SK-N-SH (cell line): ENCODE results near the gene TFAP2D. TPM values are rescaled to one million over a fixed set of nuclear protein-coding genes. Genes with fewer than 3 reads are reported as not detected.

Source experiments
- CTCF ChIA-PET: fragments of 300-600, 350-600 bp; formaldehyde crosslinking; extraction: SDS; loops from one replicate; lab custom pipeline; 2021; lab: Yijun Ruan, JAX
- POLR2A ChIA-PET: fragments of 350-600 bp; sonication (Branson Sonifier 250); formaldehyde crosslinking; extraction: SDS; loops from one replicate; lab custom pipeline; 2020; ENCODE audit warnings: antibody characterized with exemption, inconsistent platforms; lab: Yijun Ruan, JAX
- DNase-seq: peaks from one replicate; pipeline ENCODE4 v3.0.0; 2012
- H2AFZ ChIP-seq: fragments of 200-600 bp; sonication (generic); 2 replicates; pipeline ENCODE4 v1.8.1; 2016; ENCODE audit warnings: antibody characterized with exemption, mild to moderate bottlenecking, low read depth
- H3F3A ChIP-seq: fragments of 200-600 bp; sonication (generic); replicated peaks from 2 replicates; pipeline ENCODE3; 2016; ENCODE audit warnings: antibody characterized with exemption, mild to moderate bottlenecking; ENCODE audit not compliant: insufficient read depth
- H3K27ac ChIP-seq, 2 experiments: fragments of 200-500 bp in 1 of 2; fragments of 200-600 bp in 1 of 2; sonication (Bioruptor generic) in 1 of 2; sonication (generic), shearing (Covaris generic) in 1 of 2; 2 replicates each; pipeline versions ENCODE4 v1.5.1 to v1.6.1; 2014 to 2016; ENCODE audit warnings: low read depth in 2 of 2, inconsistent platforms in 1 of 2, low read length in 1 of 2, mild to moderate bottlenecking in 1 of 2, mixed read lengths in 1 of 2
- H3K27me3 ChIP-seq: fragments of 200-600 bp; sonication (generic), shearing (Covaris generic); 2 replicates; pipeline ENCODE4 v1.6.1; 2016; ENCODE audit warnings: mixed run types; ENCODE audit not compliant: insufficient read depth
- H3K36me3 ChIP-seq, 2 experiments: fragments of 200-500 bp in 1 of 2; fragments of 200-600 bp in 1 of 2; sonication (Bioruptor generic) in 1 of 2; sonication (generic) in 1 of 2; replicated peaks in 1 of 2; 2 replicates each; pipeline versions ENCODE3 to v1.5.1; 2014 to 2016; ENCODE audit warnings: low read length in 1 of 2, mild to moderate bottlenecking in 1 of 2; ENCODE audit not compliant: insufficient read depth in 2 of 2, control insufficient read depth in 1 of 2
- H3K4me1 ChIP-seq, 2 experiments: fragments of 200-500 bp in 1 of 2; fragments of 200-600 bp in 1 of 2; sonication (Bioruptor generic) in 1 of 2; sonication (generic), shearing (Covaris generic) in 1 of 2; 2 replicates each; pipeline versions ENCODE4 v1.5.1 to v1.6.1; 2014 to 2016; ENCODE audit warnings: low read depth in 1 of 2, low read length in 1 of 2, mixed run types in 1 of 2; ENCODE audit not compliant: insufficient read depth in 2 of 2, control insufficient read depth in 1 of 2
- H3K4me2 ChIP-seq: fragments of 200-600 bp; sonication (generic), shearing (Covaris generic); 2 replicates; pipeline ENCODE4 v1.6.1; 2017; ENCODE audit warnings: mixed run types
- H3K4me3 ChIP-seq, 2 experiments: fragments of 200-500 bp in 1 of 2; fragments of 200-600 bp in 1 of 2; sonication (Bioruptor generic) in 1 of 2; sonication (generic), shearing (Covaris generic) in 1 of 2; 2 replicates each; pipeline versions ENCODE4 v1.5.1 to v1.8.1; 2014 to 2016; ENCODE audit warnings: low read depth in 2 of 2, inconsistent platforms in 1 of 2, low read length in 1 of 2, mild to moderate bottlenecking in 1 of 2, mixed read lengths in 1 of 2, moderate library complexity in 1 of 2
- H3K79me2 ChIP-seq: fragments of 200-600 bp; sonication (generic); 2 replicates; pipeline ENCODE4 v1.8.1; 2017; ENCODE audit warnings: mild to moderate bottlenecking; ENCODE audit not compliant: insufficient read depth
- H3K9ac ChIP-seq: fragments of 200-600 bp; sonication (generic); 2 replicates; pipeline ENCODE4 v1.6.1; 2017; ENCODE audit warnings: mixed run types
- H3K9me2 ChIP-seq: fragments of 200-600 bp; sonication (generic); 2 replicates; pipeline ENCODE4 v1.6.1; 2017; ENCODE audit warnings: mixed run types
- H3K9me3 ChIP-seq: fragments of 200-600 bp; sonication (generic); 2 replicates; pipeline ENCODE4 v1.6.1; 2017; ENCODE audit warnings: mixed run types, mild to moderate bottlenecking, moderate library complexity
- H4K20me1 ChIP-seq: fragments of 200-600 bp; sonication (generic); 2 replicates; pipeline ENCODE4 v1.6.1; 2017; ENCODE audit warnings: mild to moderate bottlenecking, mixed run types; ENCODE audit not compliant: insufficient read depth
- CHD2 ChIP-seq: fragments of 150-350 bp; IDR thresholded peaks from 2 replicates; pipeline ENCODE4 v1.6.1; 2018; ENCODE audit warnings: low read length; ENCODE audit not compliant: partially characterized antibody
- ELF1 ChIP-seq: IDR thresholded peaks from 2 replicates; pipeline ENCODE4 v1.4.0; 2012
- EP300 ChIP-seq, 2 experiments: IDR thresholded peaks; 2 replicates each; pipeline versions ENCODE4 v1.4.0 to v1.6.1; 2012; ENCODE audit warnings: borderline replicate concordance in 1 of 2, low read depth in 1 of 2, low read length in 1 of 2
- FOSL2 ChIP-seq: IDR thresholded peaks from 2 replicates; pipeline ENCODE4 v1.4.0; 2012; ENCODE audit warnings: low read depth, mild to moderate bottlenecking, moderate library complexity, borderline replicate concordance
- FOXJ3 ChIP-seq: sonication (generic); formaldehyde crosslinking; IDR thresholded peaks from 2 replicates; pipeline ENCODE4 v1.5.1; 2020; ENCODE audit warnings: mild to moderate bottlenecking, missing genetic modification reagents
- FOXM1 ChIP-seq: IDR thresholded peaks from 2 replicates; pipeline ENCODE4 v1.4.0; 2012; ENCODE audit warnings: low read depth, mild to moderate bottlenecking
- GABPA ChIP-seq: IDR thresholded peaks from 2 replicates; pipeline ENCODE4 v1.4.0; 2012; ENCODE audit warnings: low read depth, mild to moderate bottlenecking
- GATA2 ChIP-seq: sonication (generic); formaldehyde crosslinking; IDR thresholded peaks from 2 replicates; pipeline ENCODE4 v1.5.0; 2020; ENCODE audit warnings: mild to moderate bottlenecking, missing genetic modification reagents
- MAX ChIP-seq: IDR thresholded peaks from 2 replicates; pipeline ENCODE4 v1.4.0; 2012; ENCODE audit warnings: low read depth
- MEF2A ChIP-seq: IDR thresholded peaks from 2 replicates; pipeline ENCODE4 v1.4.0; 2012; ENCODE audit warnings: low read depth, borderline replicate concordance
- MXI1 ChIP-seq: IDR thresholded peaks from 2 replicates; pipeline ENCODE4 v1.6.1; 2012; ENCODE audit warnings: mild to moderate bottlenecking, low read depth, low read length, improper control_type of control experiment
- NRF1 ChIP-seq: IDR thresholded peaks from 2 replicates; pipeline ENCODE4 v1.6.1; 2012; ENCODE audit warnings: low read depth, mild to moderate bottlenecking, low read length
- RCOR1 ChIP-seq: fragments of 150-350 bp; IDR thresholded peaks from 2 replicates; pipeline ENCODE4 v1.6.1; 2017; ENCODE audit warnings: antibody characterized with exemption, low read length
- REST ChIP-seq: IDR thresholded peaks from 2 replicates; pipeline ENCODE4 v1.6.1; 2012; ENCODE audit warnings: mild to moderate bottlenecking, low read depth, low read length, moderate library complexity
- TCF12 ChIP-seq: IDR thresholded peaks from 2 replicates; pipeline ENCODE4 v1.4.0; 2012
- TEAD4 ChIP-seq: IDR thresholded peaks from 2 replicates; pipeline ENCODE4 v1.4.0; 2012; ENCODE audit warnings: mild to moderate bottlenecking, borderline replicate concordance; ENCODE audit not compliant: insufficient read depth
- USF1 ChIP-seq: IDR thresholded peaks from 2 replicates; pipeline ENCODE4 v1.4.0; 2012; ENCODE audit warnings: low read depth, borderline replicate concordance
- YY1 ChIP-seq: IDR thresholded peaks from 2 replicates; pipeline ENCODE4 v1.4.0; 2012; ENCODE audit warnings: low read depth, mild to moderate bottlenecking
- ZBTB33 ChIP-seq: IDR thresholded peaks from 2 replicates; pipeline ENCODE4 v1.4.0; 2012; ENCODE audit warnings: low read depth, borderline replicate concordance
- WGBS: methylation state at CpG from one replicate; pipeline ENCODE4 v1.1.6; 2017; ENCODE audit warnings: low lambda C conversion rate; 5-methylcytosine and 5-hydroxymethylcytosine counted together
- polyA plus RNA-seq, 3 experiments: library from polyadenylated mRNA; depleted of rRNA; stranded (reverse); fragments of >200 nt; gene quantifications; 2 replicates each; pipeline ENCODE4 v1.2.3, GENCODE V29; 2012
- TF ChIP-seq, protein P1 (sequence below): fragments of 150-350 bp; IDR thresholded peaks from 2 replicates; pipeline ENCODE4 v1.6.1; 2016; ENCODE audit warnings: mild to moderate bottlenecking, low read depth, low read length

Gene TFAP2D
- polyA plus RNA-seq, 1 of the 3 experiments (the other 2 are of a cell fraction), result not detected

DNA sequence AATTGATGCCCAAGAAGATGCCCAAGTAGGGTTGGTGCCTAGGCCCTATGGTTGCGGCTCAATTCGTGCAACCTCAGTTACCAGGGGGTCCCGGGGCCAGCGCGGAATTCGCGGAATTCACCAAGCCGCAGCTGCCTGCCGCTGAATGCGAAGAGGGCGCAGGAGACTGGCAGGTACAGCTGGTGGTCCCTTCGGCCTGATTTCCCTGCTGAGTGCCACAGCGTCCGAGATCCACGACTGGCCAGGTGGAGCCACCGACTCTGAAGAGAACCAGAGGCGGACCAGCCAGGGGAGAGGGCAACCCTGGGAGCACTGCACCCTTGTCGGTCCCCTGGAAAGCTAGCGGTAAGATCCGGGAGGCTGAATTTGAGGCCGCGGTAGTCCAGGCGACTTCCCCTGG, 6.8 kb upstream of the TFAP2D start:
- no peaks in the 10 kb centered on the region for H3K79me2 ChIP-seq
- H3F3A ChIP-seq, result no peaks in the 10 kb centered on the region
- H3K36me3 ChIP-seq, result no peaks in the 10 kb centered on the region
- no peaks in the 10 kb centered on the region for H3K4me1 ChIP-seq
- no peak for TF ChIP-seq ZBTB33
- no peak for TF ChIP-seq FOXM1
- TF ChIP-seq, protein P1, sequence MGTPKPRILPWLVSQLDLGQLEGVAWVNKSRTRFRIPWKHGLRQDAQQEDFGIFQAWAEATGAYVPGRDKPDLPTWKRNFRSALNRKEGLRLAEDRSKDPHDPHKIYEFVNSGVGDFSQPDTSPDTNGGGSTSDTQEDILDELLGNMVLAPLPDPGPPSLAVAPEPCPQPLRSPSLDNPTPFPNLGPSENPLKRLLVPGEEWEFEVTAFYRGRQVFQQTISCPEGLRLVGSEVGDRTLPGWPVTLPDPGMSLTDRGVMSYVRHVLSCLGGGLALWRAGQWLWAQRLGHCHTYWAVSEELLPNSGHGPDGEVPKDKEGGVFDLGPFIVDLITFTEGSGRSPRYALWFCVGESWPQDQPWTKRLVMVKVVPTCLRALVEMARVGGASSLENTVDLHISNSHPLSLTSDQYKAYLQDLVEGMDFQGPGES, result no peak
- no peak for TF ChIP-seq USF1
- TF ChIP-seq GATA2 (CRISPR knock-in tag), result no peak
- TF ChIP-seq MAX, result no peak
- TF ChIP-seq TEAD4, result no peak
- TF ChIP-seq CHD2, result no peak
- no peak for TF ChIP-seq RCOR1
- TF ChIP-seq FOSL2, result no peak
- no peak for TF ChIP-seq ELF1
- TF ChIP-seq TCF12, result no peak
- TF ChIP-seq MXI1, result no peak
- no peak for TF ChIP-seq EP300 (IDR thresholded peaks at IDR 0.05; ENCODE audit: borderline replicate concordance in 1 of 2, low read depth in 1 of 2, low read length in 1 of 2)
- TF ChIP-seq NRF1, result no peak
- no peak overlapping the region for H2AFZ ChIP-seq
- 75% methylated on average over 14 of the region's 23 CpGs for WGBS
- POLR2A ChIA-PET, result no interaction called here
- H3K27me3 ChIP-seq, result no peaks in the 10 kb centered on the region
- no peak overlapping the region for H3K9ac ChIP-seq
- H3K4me3 ChIP-seq, result no peak overlapping the region
- CTCF ChIA-PET, result no interaction called here
- H3K9me3 ChIP-seq, result no peaks in the 10 kb centered on the region
- H3K27ac ChIP-seq, result no peak overlapping the region
- no peak overlapping the region for H3K4me2 ChIP-seq
- no peaks in the 10 kb centered on the region for H4K20me1 ChIP-seq
- no peak for DNase-seq
- H3K9me2 ChIP-seq, result no peaks in the 10 kb centered on the region

DNA sequence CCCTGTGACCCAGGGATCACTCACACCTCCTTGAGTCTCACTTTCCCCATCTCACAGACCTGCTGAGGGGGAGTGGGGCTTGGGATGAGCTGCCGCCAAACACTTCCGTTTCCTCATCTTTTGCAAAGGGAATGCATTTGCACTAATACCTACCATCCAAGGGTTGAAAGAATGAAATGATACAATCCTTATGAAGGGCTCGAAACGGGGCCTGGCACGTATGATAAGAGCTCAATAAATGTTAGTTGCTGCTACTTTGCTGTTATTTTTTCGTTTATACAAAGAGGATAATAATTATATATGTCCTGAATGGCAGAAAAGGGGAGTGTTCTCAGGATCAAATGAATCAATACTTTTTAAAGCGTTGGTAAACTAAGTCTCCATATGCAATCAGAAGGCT, 6.1 kb upstream of the TFAP2D start:
- Histone ChIP-seq H3K27ac (no peak overlapping the region), H3K27me3 (no peaks in the 10 kb centered on the region), H3K4me3 (no peak overlapping the region), H3K9me2 (no peaks in the 10 kb centered on the region), H3K4me2 (no peak overlapping the region), H3K36me3 (no peaks in the 10 kb centered on the region), H3K79me2 (no peaks in the 10 kb centered on the region), H3K4me1 (no peaks in the 10 kb centered on the region), H2AFZ (no peak overlapping the region), H3K9ac (no peak overlapping the region), H3K9me3 (no peaks in the 10 kb centered on the region), H4K20me1 (no peaks in the 10 kb centered on the region), H3F3A (no peaks in the 10 kb centered on the region)
- 41% methylated on average over 7 of the region's 7 CpGs for WGBS
- ChIA-PET CTCF (no interaction called here), POLR2A (no interaction called here)
- DNase-seq, result no peak
- TF ChIP-seq MEF2A (no peak), FOXJ3 (no peak), REST (no peak), GATA2 (CRISPR knock-in tag) (no peak), GABPA (no peak), RCOR1 (no peak), ZBTB33 (no peak), YY1 (no peak)
